ENCODE measurements around the gene ABCC8. TPM values are rescaled to one million over a fixed set of nuclear protein-coding genes. Genes with fewer than 3 reads are reported as not detected.

ABCC8 gene
- total and polyA plus RNA-seq, 4 donors, result 1.2 to 14.9 (median 3.1) TPM

DNA sequence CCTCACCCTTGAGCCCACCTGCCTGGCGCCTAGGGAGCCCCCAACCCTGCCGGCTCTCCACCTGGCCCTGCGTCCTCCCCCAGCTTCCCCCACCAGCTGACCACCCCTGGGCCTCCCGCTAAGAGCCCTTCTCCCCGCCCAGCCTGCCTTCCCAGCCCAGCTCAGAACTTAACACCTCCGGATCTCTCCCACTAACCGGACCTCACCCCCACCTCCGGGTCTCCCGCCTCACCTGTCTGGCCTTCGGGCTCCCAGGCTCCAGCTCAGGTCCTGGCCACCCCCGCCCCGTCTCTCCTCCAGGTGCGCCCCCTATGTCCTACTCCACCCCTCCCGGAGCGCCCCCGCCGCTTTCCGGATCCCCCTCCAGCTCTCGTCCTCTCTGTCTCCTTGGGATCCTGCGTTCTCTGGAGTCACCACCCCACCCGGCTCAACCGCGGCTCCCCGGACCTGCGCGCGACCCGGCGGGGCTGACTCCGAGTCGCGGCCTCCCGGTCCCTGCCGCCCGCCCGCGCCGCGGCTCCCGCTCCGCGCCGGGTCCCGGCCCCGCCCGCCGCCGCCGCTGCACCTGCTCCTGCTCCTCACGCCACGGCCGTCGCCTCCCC lies 87.9 kb downstream of the ABCC8 start, which contains the start of gene KCNJ11:
TSS of gene KCNJ11 (minus strand) at position 51 of the 602 bp plus-strand sequence. CDS start 568 bp downstream, outside the sequence.
- Histone ChIP-seq H3K9ac (ENCODE audit: insufficient read depth in 1 of 2, low read length in 2 of 2) (no peak within 1 kb of the TSS), H3K27me3 (ENCODE audit: control insufficient read depth in 3 of 3, insufficient read depth in 3 of 3, low read length in 2 of 3) (peaks cover 0 to 6% (median 4%) of the 10 kb centered on the region in 3 donors), H3K27ac (ENCODE audit: low read depth in 1 of 2, low read length in 1 of 2) (peak within 1 kb of the TSS; percentile 62 to 73), H3K9me3 (ENCODE audit: control insufficient read depth in 4 of 4, insufficient read depth in 3 of 4, low read length in 3 of 4) (no peaks in the 10 kb centered on the region), H3K4me1 (ENCODE audit: control insufficient read depth in 5 of 5, insufficient read depth in 5 of 5, low read length in 5 of 5) (peaks cover 0 to 12% (median 0%) of the 10 kb centered on the region in 5 donors), H3K4me3 (peak within 1 kb of the TSS; percentile 58), H3K36me3 (ENCODE audit: control insufficient read depth in 4 of 4, insufficient read depth in 4 of 4, low read length in 4 of 4) (no peaks in the 10 kb centered on the region)
- WGBS, 2 donors, result 4 to 7% methylated on average over 39 to 53 of the region's 53 CpGs
- ATAC-seq (ENCODE audit: insufficient read depth, low FRiP score) (peak; percentile 37), DNase-seq (peak in 1 of 3 donors; percentile 12)
- TF ChIP-seq CTCF (IDR thresholded peaks at IDR 0.05; ENCODE audit: control extremely low read depth, extremely low read depth), result no peak

GRCh38 chr11:17387811-17388210 lies 88.8 kb downstream of the ABCC8 start:
- DNase-seq (no peak), ATAC-seq (ENCODE audit: insufficient read depth, low FRiP score) (no peak)
- no peak overlapping the region for H3K9ac ChIP-seq (ENCODE audit: insufficient read depth in 1 of 2, low read length in 2 of 2)

GRCh38 chr11:17387254-17387653 lies 89.4 kb downstream of the ABCC8 start:
- 98 to 99% methylated on average over 20 of the region's 20 CpGs for WGBS, 2 donors
- no peaks in the 10 kb centered on the region for H3K9me3 ChIP-seq (ENCODE audit: control insufficient read depth in 4 of 4, insufficient read depth in 3 of 4, low read length in 3 of 4)
- no peak overlapping the region for H3K27ac ChIP-seq (ENCODE audit: low read depth in 1 of 2, low read length in 1 of 2)
- TF ChIP-seq CTCF (IDR thresholded peaks at IDR 0.05; ENCODE audit: control extremely low read depth, extremely low read depth), result no peak
- H3K9ac ChIP-seq (ENCODE audit: insufficient read depth in 1 of 2, low read length in 2 of 2), result no peak overlapping the region
- ATAC-seq (ENCODE audit: insufficient read depth, low FRiP score), result no peak
- no peak overlapping the region for H3K4me3 ChIP-seq
- no peak for DNase-seq
- H3K27me3 ChIP-seq (ENCODE audit: control insufficient read depth in 3 of 3, insufficient read depth in 3 of 3, low read length in 2 of 3), result peaks cover 0 to 6% (median 4%) of the 10 kb centered on the region in 3 donors
- H3K4me1 ChIP-seq (ENCODE audit: control insufficient read depth in 5 of 5, insufficient read depth in 5 of 5, low read length in 5 of 5), result peaks cover 0 to 12% (median 0%) of the 10 kb centered on the region in 5 donors
- H3K36me3 ChIP-seq (ENCODE audit: control insufficient read depth in 4 of 4, insufficient read depth in 4 of 4, low read length in 4 of 4), result no peaks in the 10 kb centered on the region

More at GRCh38 chr11:17387811-17388210, 88.8 kb downstream of the ABCC8 start:
- Histone ChIP-seq H3K27ac (ENCODE audit: low read depth in 1 of 2, low read length in 1 of 2) (no peak overlapping the region), H3K4me1 (ENCODE audit: control insufficient read depth in 5 of 5, insufficient read depth in 5 of 5, low read length in 5 of 5) (peaks cover 0 to 12% (median 0%) of the 10 kb centered on the region in 5 donors), H3K4me3 (no peak overlapping the region), H3K9me3 (ENCODE audit: control insufficient read depth in 4 of 4, insufficient read depth in 3 of 4, low read length in 3 of 4) (no peaks in the 10 kb centered on the region), H3K27me3 (ENCODE audit: control insufficient read depth in 3 of 3, insufficient read depth in 3 of 3, low read length in 2 of 3) (peaks cover 0 to 6% (median 4%) of the 10 kb centered on the region in 3 donors), H3K36me3 (ENCODE audit: control insufficient read depth in 4 of 4, insufficient read depth in 4 of 4, low read length in 4 of 4) (no peaks in the 10 kb centered on the region)
- 81 to 87% methylated on average over 20 of the region's 20 CpGs for WGBS, 2 donors
- TF ChIP-seq CTCF (IDR thresholded peaks at IDR 0.05; ENCODE audit: control extremely low read depth, extremely low read depth), result no peak

Measured in lung (tissue), 12 donors.